H9 (cell line): ENCODE results near the gene BMERB1. TPM values are rescaled to one million over a fixed set of nuclear protein-coding genes. Genes with fewer than 3 reads are reported as not detected.

Source experiments
- DNase-seq: peaks from one replicate; pipeline ENCODE4 v3.0.0-alpha.2; 2017
- H2AFZ ChIP-seq: one replicate; pipeline ENCODE4 v1.6.1; 2013; ENCODE audit warnings: mild to moderate bottlenecking, low read length, control low read depth, moderate library complexity
- H2AK5ac ChIP-seq: 2 replicates; pipeline ENCODE4 v1.6.1; 2013; ENCODE audit warnings: low read length, control low read depth, mixed read lengths; ENCODE audit not compliant: insufficient read length
- H2BK120ac ChIP-seq: one replicate; pipeline ENCODE4 v1.6.1; 2013; ENCODE audit warnings: low read depth, mild to moderate bottlenecking, low read length, control low read depth, inconsistent platforms; ENCODE audit not compliant: poor library complexity, severe bottlenecking
- H2BK12ac ChIP-seq: 2 replicates; pipeline ENCODE4 v1.6.1; 2013; ENCODE audit warnings: low read length, control low read depth, mixed read lengths, low read depth; ENCODE audit not compliant: insufficient read length
- H2BK15ac ChIP-seq: 2 replicates; pipeline ENCODE4 v1.6.1; 2013; ENCODE audit warnings: low read depth, low read length, control low read depth
- H2BK20ac ChIP-seq: one replicate; pipeline ENCODE4 v1.6.1; 2013; ENCODE audit warnings: low read depth, mild to moderate bottlenecking, low read length, control low read depth, inconsistent platforms; ENCODE audit not compliant: poor library complexity, severe bottlenecking
- H2BK5ac ChIP-seq: 2 replicates; pipeline ENCODE4 v1.6.1; 2013; ENCODE audit warnings: low read length, control low read depth, mixed read lengths; ENCODE audit not compliant: insufficient read length
- H3K14ac ChIP-seq: 2 replicates; pipeline ENCODE4 v1.6.1; 2013; ENCODE audit warnings: low read length, control low read depth; ENCODE audit not compliant: insufficient read depth
- H3K18ac ChIP-seq: 2 replicates; pipeline ENCODE4 v1.6.1; 2013; ENCODE audit warnings: low read depth, mild to moderate bottlenecking, mixed read lengths, low read length, control low read depth; ENCODE audit not compliant: insufficient read length
- H3K23ac ChIP-seq: 2 replicates; pipeline ENCODE4 v1.6.1; 2013; ENCODE audit warnings: low read length, control low read depth, mixed read lengths, low read depth; ENCODE audit not compliant: insufficient read length
- H3K23me2 ChIP-seq: 2 replicates; pipeline ENCODE4 v1.6.1; 2013; ENCODE audit warnings: low read depth, mild to moderate bottlenecking, mixed read lengths, low read length, control low read depth; ENCODE audit not compliant: insufficient read length, poor library complexity, severe bottlenecking
- H3K27ac ChIP-seq: 2 replicates; pipeline ENCODE4 v1.5.1; 2013; ENCODE audit warnings: low read length, control low read depth, mixed read lengths, low read depth; ENCODE audit not compliant: insufficient read length
- H3K27me3 ChIP-seq: 2 replicates; pipeline ENCODE4 v1.6.1; 2013; ENCODE audit warnings: low read length, control low read depth, inconsistent platforms; ENCODE audit not compliant: insufficient read depth
- H3K4ac ChIP-seq: 2 replicates; pipeline ENCODE4 v1.6.1; 2013; ENCODE audit warnings: low read depth, mild to moderate bottlenecking, control low read depth, inconsistent platforms, low read length, moderate library complexity
- H3K4me1 ChIP-seq: 2 replicates; pipeline ENCODE4 v1.6.1; 2013; ENCODE audit warnings: low read length, control low read depth, inconsistent platforms; ENCODE audit not compliant: insufficient read depth
- H3K4me2 ChIP-seq: 2 replicates; pipeline ENCODE4 v1.6.1; 2013; ENCODE audit warnings: low read length, control low read depth, mixed read lengths; ENCODE audit not compliant: insufficient read length, insufficient read depth
- H3K56ac ChIP-seq: 2 replicates; pipeline ENCODE4 v1.6.1; 2013; ENCODE audit warnings: low read depth, mild to moderate bottlenecking, mixed read lengths, low read length, control low read depth; ENCODE audit not compliant: insufficient read length
- H3K79me1 ChIP-seq: 2 replicates; pipeline ENCODE4 v1.6.1; 2013; ENCODE audit warnings: low read depth, mild to moderate bottlenecking, moderate library complexity, low read length, control low read depth, inconsistent platforms; ENCODE audit not compliant: insufficient read depth, poor library complexity, severe bottlenecking
- H3K79me2 ChIP-seq: 2 replicates; pipeline ENCODE4 v1.6.1; 2013; ENCODE audit warnings: low read length, control low read depth, inconsistent platforms; ENCODE audit not compliant: insufficient read depth
- H3K9ac ChIP-seq: 2 replicates; pipeline ENCODE4 v1.6.1; 2013; ENCODE audit warnings: low read length, control low read depth, mixed read lengths; ENCODE audit not compliant: insufficient read length; ENCODE audit errors: extremely low read depth
- H3K9me3 ChIP-seq: one replicate; pipeline ENCODE4 v1.6.1; 2013; ENCODE audit warnings: low read depth, low read length, inconsistent platforms; ENCODE audit not compliant: control insufficient read depth
- H3T11ph ChIP-seq: one replicate; pipeline ENCODE4 v1.6.1; 2013; ENCODE audit warnings: mild to moderate bottlenecking, low read length, control low read depth, inconsistent platforms
- H4K20me1 ChIP-seq: one replicate; pipeline ENCODE4 v1.6.1; 2013; ENCODE audit not compliant: control insufficient read depth, insufficient read length, insufficient read depth
- H4K5ac ChIP-seq: 2 replicates; pipeline ENCODE4 v1.6.1; 2013; ENCODE audit warnings: low read depth, mild to moderate bottlenecking, mixed read lengths, low read length, control low read depth; ENCODE audit not compliant: insufficient read length
- H4K8ac ChIP-seq: replicated peaks from 2 replicates; pipeline ENCODE4 v1.6.1; 2013; ENCODE audit warnings: low read length, control low read depth, mixed read lengths, low read depth; ENCODE audit not compliant: insufficient read length
- H4K91ac ChIP-seq: 2 replicates; pipeline ENCODE4 v1.6.1; 2013; ENCODE audit warnings: low read depth, mild to moderate bottlenecking, moderate library complexity, mixed read lengths, low read length, control low read depth; ENCODE audit not compliant: insufficient read length
- H3K27ac Mint-ChIP-seq, 3 experiments: 2 replicates in 2 of 3; 3 replicates in 1 of 3; pipeline ENCODE4 v1.8.0; 2020 to 2021; ENCODE audit warnings: mixed read lengths in 3 of 3, mild to moderate bottlenecking in 1 of 3, moderate library complexity in 1 of 3
- H3K27me3 Mint-ChIP-seq: 2 replicates; pipeline ENCODE4 v1.8.0; 2021; ENCODE audit warnings: low read depth, mild to moderate bottlenecking, moderate library complexity, mixed read lengths
- H3K36me3 Mint-ChIP-seq, 3 experiments: 2 replicates in 2 of 3; 3 replicates in 1 of 3; pipeline ENCODE4 v1.8.0; 2020 to 2021; ENCODE audit warnings: low read depth in 3 of 3, mixed read lengths in 3 of 3; ENCODE audit not compliant: insufficient read depth in 1 of 3
- H3K4me1 Mint-ChIP-seq, 2 experiments: 2 replicates each; pipeline ENCODE4 v1.8.0; 2020; ENCODE audit warnings: mixed read lengths in 2 of 2
- H3K4me3 Mint-ChIP-seq, 2 experiments: 2 replicates in 1 of 2; 3 replicates in 1 of 2; pipeline ENCODE4 v1.8.0; 2020 to 2021; ENCODE audit warnings: mild to moderate bottlenecking in 2 of 2, mixed read lengths in 2 of 2, moderate library complexity in 1 of 2
- H3K9me3 Mint-ChIP-seq, 2 experiments: 2 replicates in 1 of 2; 3 replicates in 1 of 2; pipeline ENCODE4 v1.8.0; 2020; ENCODE audit warnings: mild to moderate bottlenecking in 2 of 2, mixed read lengths in 2 of 2, moderate library complexity in 1 of 2
- WGBS: extraction: QIAGEN DNeasy Blood & Tissue Kit; methylation state at CpG from one replicate; pipeline ENCODE4 v1.1.7; 2013; ENCODE audit warnings: missing lambda C conversion rate, low lambda C conversion rate, mixed read lengths; ENCODE audit not compliant: insufficient read length; ENCODE audit errors: extremely low coverage; 5-methylcytosine and 5-hydroxymethylcytosine counted together
- total RNA-seq: library from RNA; stranded (reverse); gene quantifications from 2 replicates; pipeline ENCODE4 v1.2.1, GENCODE V29; 2021
- TF ChIP-seq, protein P1 (sequence below): fragments of 200-600 bp; sonication (generic); conservative IDR thresholded peaks from 3 replicates; pipeline ENCODE4 v1.8.0; 2021; ENCODE audit warnings: antibody characterized with exemption, mild to moderate bottlenecking

The BMERB1 gene
- total RNA-seq, 1 experiment from 2014 or later: 19.5 TPM

DNA sequence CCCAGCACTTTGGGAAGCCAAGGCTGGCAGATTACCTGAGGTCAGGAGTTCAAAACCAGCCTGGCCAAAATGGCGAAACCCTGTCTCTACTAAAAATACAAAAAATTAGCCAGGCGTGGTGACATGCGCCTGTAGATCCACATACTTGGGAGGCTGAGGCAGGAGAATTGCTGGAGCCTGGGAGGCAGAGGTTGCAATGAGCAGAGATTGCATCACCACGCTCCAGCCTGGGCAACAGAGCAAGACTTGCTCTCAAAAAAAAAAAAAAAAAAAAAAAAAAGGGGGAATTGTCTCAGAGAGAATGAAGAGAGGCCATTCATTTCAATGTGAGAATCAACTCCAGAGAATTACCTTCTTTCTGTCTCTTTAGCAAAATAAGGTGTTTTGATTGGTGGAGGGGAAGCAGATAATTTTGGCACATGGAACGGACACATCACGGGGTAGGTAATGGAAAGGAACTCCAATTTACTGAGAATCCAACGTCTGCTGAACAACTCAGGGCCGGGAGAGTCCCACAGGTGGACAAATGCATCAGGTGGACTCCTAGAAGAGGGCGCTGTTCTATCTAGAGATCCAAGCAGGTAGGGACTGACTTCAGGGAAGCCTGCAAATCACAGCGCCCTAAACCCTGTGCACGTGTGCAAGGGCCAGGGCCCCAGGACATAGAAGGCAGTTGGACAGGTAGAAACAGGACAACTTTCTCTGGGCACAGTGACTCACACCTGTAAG lies 77.5 kb downstream of the BMERB1 start:
- H3K4me1 Mint-ChIP-seq: peaks cover 37 to 44% of the 10 kb centered on the region in 2 experiments
- no peak overlapping the region for H3K56ac ChIP-seq
- H3K27ac Mint-ChIP-seq: 0 out of 7 replicates have a peak overlapping the region, but pooled peaks of 1 of the 3 experiments have one; percentile 4
- H3K4me2 ChIP-seq: no peak overlapping the region
- H3K4me1 ChIP-seq: peaks cover 8% of the 10 kb centered on the region; the same call in 1 of the 2 replicates
- H2BK120ac ChIP-seq: no peak overlapping the region
- no peaks in the 10 kb centered on the region for H3K9me3 ChIP-seq
- H3K14ac ChIP-seq: no peak overlapping the region
- H3K27me3 Mint-ChIP-seq: no peaks in the 10 kb centered on the region; the same call in 1 of the 2 replicates
- no peak overlapping the region for H3K9ac ChIP-seq
- no peak for DNase-seq
- H3K18ac ChIP-seq: no peak overlapping the region
- H3K79me2 ChIP-seq: no peaks in the 10 kb centered on the region
- H3K27ac ChIP-seq: no peak overlapping the region
- no peak overlapping the region for H2AFZ ChIP-seq
- H3K23ac ChIP-seq: no peak overlapping the region
- no CpG with 5 or more reads among the region's 11 CpGs for WGBS
- no peak overlapping the region for H3K4ac ChIP-seq
- H2BK20ac ChIP-seq: no peak overlapping the region
- H2BK12ac ChIP-seq: no peak overlapping the region
- no peaks in the 10 kb centered on the region for H3K9me3 Mint-ChIP-seq
- H4K8ac ChIP-seq: no peak overlapping the region
- no peak overlapping the region for H2BK15ac ChIP-seq
- H3K79me1 ChIP-seq: no peaks in the 10 kb centered on the region
- TF ChIP-seq, protein P1, sequence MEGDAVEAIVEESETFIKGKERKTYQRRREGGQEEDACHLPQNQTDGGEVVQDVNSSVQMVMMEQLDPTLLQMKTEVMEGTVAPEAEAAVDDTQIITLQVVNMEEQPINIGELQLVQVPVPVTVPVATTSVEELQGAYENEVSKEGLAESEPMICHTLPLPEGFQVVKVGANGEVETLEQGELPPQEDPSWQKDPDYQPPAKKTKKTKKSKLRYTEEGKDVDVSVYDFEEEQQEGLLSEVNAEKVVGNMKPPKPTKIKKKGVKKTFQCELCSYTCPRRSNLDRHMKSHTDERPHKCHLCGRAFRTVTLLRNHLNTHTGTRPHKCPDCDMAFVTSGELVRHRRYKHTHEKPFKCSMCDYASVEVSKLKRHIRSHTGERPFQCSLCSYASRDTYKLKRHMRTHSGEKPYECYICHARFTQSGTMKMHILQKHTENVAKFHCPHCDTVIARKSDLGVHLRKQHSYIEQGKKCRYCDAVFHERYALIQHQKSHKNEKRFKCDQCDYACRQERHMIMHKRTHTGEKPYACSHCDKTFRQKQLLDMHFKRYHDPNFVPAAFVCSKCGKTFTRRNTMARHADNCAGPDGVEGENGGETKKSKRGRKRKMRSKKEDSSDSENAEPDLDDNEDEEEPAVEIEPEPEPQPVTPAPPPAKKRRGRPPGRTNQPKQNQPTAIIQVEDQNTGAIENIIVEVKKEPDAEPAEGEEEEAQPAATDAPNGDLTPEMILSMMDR: no peak
- H3K4me3 Mint-ChIP-seq: no peak overlapping the region
- H4K91ac ChIP-seq: no peak overlapping the region
- no peaks in the 10 kb centered on the region for H4K20me1 ChIP-seq
- no peaks in the 10 kb centered on the region for H3K23me2 ChIP-seq
- no peak overlapping the region for H2AK5ac ChIP-seq
- no peaks in the 10 kb centered on the region for H3K27me3 ChIP-seq
- H3T11ph ChIP-seq: no peak overlapping the region
- H4K5ac ChIP-seq: no peak overlapping the region
- H3K36me3 Mint-ChIP-seq: peaks cover 0 to 9% (median 2%) of the 10 kb centered on the region in 3 experiments; a peak in 3 of 7 replicates
- H2BK5ac ChIP-seq: no peak overlapping the region
